Measurements from ENCODE around the gene HIC1. TPM values are rescaled to one million over a fixed set of nuclear protein-coding genes. Genes with fewer than 3 reads are reported as not detected.

The HIC1 gene
- total RNA-seq, 1 experiment from 2014 or later = 1.0 TPM

DNA sequence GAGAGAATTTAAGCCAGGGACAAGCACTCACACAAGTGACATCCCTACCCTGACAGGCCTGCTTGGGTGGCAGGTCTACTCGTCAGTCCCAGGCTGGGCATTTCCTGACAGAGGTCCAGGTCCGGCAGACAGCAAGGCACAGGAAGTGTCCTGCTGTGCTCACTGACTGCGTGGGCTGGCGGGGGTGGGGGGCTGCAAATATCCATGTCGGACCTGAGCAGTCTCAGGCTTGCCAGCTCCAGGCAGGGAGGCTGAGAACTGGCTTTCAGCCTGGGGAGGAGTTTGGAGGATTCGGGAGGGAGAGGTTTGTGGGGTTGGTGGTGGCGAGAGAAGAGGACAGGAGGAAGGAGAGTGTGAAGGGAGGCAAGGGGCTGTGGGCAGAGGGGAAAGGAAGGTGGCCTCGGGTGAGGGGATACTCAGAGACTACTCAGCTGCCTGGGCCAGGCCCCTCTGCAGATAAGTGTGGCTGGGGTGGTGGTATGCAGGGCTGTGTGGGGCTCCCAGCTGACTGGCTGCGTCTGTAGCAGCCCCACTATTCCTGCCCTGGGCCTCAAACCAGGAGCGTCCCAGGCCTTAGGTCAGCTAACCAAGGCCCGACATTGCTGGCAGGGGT, 7.8 kb downstream of the HIC1 start:
- TF ChIP-seq, protein P1, sequence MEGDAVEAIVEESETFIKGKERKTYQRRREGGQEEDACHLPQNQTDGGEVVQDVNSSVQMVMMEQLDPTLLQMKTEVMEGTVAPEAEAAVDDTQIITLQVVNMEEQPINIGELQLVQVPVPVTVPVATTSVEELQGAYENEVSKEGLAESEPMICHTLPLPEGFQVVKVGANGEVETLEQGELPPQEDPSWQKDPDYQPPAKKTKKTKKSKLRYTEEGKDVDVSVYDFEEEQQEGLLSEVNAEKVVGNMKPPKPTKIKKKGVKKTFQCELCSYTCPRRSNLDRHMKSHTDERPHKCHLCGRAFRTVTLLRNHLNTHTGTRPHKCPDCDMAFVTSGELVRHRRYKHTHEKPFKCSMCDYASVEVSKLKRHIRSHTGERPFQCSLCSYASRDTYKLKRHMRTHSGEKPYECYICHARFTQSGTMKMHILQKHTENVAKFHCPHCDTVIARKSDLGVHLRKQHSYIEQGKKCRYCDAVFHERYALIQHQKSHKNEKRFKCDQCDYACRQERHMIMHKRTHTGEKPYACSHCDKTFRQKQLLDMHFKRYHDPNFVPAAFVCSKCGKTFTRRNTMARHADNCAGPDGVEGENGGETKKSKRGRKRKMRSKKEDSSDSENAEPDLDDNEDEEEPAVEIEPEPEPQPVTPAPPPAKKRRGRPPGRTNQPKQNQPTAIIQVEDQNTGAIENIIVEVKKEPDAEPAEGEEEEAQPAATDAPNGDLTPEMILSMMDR (IDR thresholded peaks at IDR 0.05; ENCODE audit: unreplicated experiment) = no peak
- CTCF ChIA-PET = interaction anchor here (0.7 kb wide), 1 partner anchor 221 kb away, joined by 4 read pairs; no protein-coding TSS in a partner anchor
- POLR2A ChIA-PET = interaction anchor here (0.6 kb wide), 1 partner anchor 1784 kb away, joined by 3 read pairs; the partner anchor contains the start of gene NCBP3
- H3K36me3 Mint-ChIP-seq (ENCODE audit: insufficient read depth, unreplicated experiment) = no peaks in the 10 kb centered on the region
- no peak overlapping the region for H3K27ac Mint-ChIP-seq (ENCODE audit: low read depth, unreplicated experiment)
- no peak for DNase-seq (ENCODE audit: unreplicated experiment)
- H3K4me1 Mint-ChIP-seq (ENCODE audit: insufficient read depth, unreplicated experiment) = no peaks in the 10 kb centered on the region
- BruUV-seq (replicated peaks) = no TSS peak
- H3K9me3 Mint-ChIP-seq (ENCODE audit: unreplicated experiment) = no peaks in the 10 kb centered on the region
- no peaks in the 10 kb centered on the region for H3K27me3 Mint-ChIP-seq (ENCODE audit: insufficient read depth, unreplicated experiment)
- no peak overlapping the region for H3K4me3 Mint-ChIP-seq (ENCODE audit: unreplicated experiment)
- intact Hi-C loops (cut with micrococcal nuclease) = no loop called here

DNA sequence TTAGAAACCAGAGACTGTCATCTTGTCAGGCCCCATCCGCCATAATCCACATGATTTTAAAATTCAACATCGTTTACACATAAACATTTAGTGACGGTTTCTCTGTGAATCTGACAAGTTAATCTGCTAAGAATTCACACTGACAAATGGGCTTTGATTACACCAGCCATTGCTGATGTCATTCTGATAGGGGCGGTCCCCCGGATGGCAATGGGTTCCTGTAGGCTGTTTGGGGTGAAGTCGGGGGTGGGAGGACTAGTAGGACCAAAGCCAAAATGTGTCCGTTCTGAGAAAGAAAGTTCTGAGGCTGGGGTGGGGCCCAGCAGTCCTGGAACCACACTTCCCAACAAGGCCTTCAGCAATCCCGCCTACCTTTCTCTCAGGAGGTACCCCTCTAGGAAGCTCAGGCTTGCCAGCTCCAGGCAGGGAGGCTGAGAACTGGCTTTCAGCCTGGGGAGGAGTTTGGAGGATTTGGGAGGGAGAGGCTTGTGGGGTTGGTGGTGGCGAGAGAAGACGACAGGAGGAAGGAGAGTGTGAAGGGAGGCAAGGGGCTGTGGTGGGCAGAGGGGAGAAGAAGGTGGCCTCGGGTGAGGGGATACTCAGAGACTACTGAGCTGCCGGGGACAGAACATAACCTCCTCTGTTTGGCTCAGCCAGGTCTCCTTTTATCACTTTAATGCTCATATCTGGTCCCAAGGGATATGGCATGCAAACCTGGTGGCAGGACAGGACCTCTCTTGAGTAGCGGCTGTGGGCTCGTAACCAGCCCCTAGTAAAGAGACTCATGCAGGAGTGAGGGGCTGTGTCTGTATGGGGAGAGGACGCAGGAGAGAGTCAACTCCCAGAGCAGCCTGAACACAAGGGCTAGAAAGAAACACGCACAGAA, 8.6 kb downstream of the HIC1 start:
- CTCF ChIA-PET = interaction anchor here (0.6 to 2.8 kb wide), 3 partner anchors 9 to 341 kb away, joined by 5 to 13 read pairs (median 8); partner anchors contain the start of gene HIC1
- TF ChIP-seq, protein P1 (IDR thresholded peaks at IDR 0.05; ENCODE audit: unreplicated experiment) = no peak
- no TSS peak for BruUV-seq (replicated peaks)
- H3K27ac Mint-ChIP-seq (ENCODE audit: low read depth, unreplicated experiment) = no peak overlapping the region
- H3K36me3 Mint-ChIP-seq (ENCODE audit: insufficient read depth, unreplicated experiment) = no peaks in the 10 kb centered on the region
- POLR2A ChIA-PET = interaction anchor here (0.6 kb wide), 1 partner anchor 60 kb away, joined by 3 read pairs; no protein-coding TSS in a partner anchor
- DNase-seq (ENCODE audit: unreplicated experiment) = no peak
- H3K4me1 Mint-ChIP-seq (ENCODE audit: insufficient read depth, unreplicated experiment) = no peaks in the 10 kb centered on the region
- intact Hi-C loops (cut with micrococcal nuclease) = no loop called here
- no peaks in the 10 kb centered on the region for H3K27me3 Mint-ChIP-seq (ENCODE audit: insufficient read depth, unreplicated experiment)
- no peaks in the 10 kb centered on the region for H3K9me3 Mint-ChIP-seq (ENCODE audit: unreplicated experiment)
- H3K4me3 Mint-ChIP-seq (ENCODE audit: unreplicated experiment) = no peak overlapping the region

DNA sequence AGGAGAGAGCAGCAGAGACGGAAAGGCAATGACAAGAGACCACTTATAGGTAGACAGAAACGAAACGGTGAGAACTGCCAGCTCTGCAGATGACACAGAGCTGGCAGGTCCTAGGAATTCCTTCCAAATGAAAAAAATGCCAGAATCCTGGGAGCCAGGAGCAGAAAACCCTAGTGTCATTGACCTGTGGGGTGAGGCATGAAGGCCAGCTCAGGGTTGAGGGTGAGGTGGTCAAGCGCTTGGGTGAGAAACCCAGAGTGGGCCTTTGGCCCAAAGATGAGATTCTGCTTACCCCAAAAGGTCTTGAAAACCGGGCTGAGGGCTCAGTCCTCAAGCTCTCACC, 9.2 kb downstream of the HIC1 start:
- TF ChIP-seq, protein P1 (IDR thresholded peaks at IDR 0.05; ENCODE audit: unreplicated experiment) = no peak
- Mint-ChIP-seq H3K4me1 (ENCODE audit: insufficient read depth, unreplicated experiment) (no peaks in the 10 kb centered on the region), H3K27me3 (ENCODE audit: insufficient read depth, unreplicated experiment) (no peaks in the 10 kb centered on the region), H3K27ac (ENCODE audit: low read depth, unreplicated experiment) (no peak overlapping the region), H3K36me3 (ENCODE audit: insufficient read depth, unreplicated experiment) (no peaks in the 10 kb centered on the region), H3K9me3 (ENCODE audit: unreplicated experiment) (no peaks in the 10 kb centered on the region), H3K4me3 (ENCODE audit: unreplicated experiment) (no peak overlapping the region)
- POLR2A ChIA-PET = interaction anchor here (0.6 kb wide), 1 partner anchor 59 kb away, joined by 3 read pairs; no protein-coding TSS in a partner anchor
- no peak for DNase-seq (ENCODE audit: unreplicated experiment)
- intact Hi-C loops (cut with micrococcal nuclease) = no loop called here
- no TSS peak for BruUV-seq (replicated peaks)
- CTCF ChIA-PET = interaction anchor here (0.6 to 2.8 kb wide), 4 partner anchors 10 to 342 kb away, joined by 5 to 13 read pairs (median 7); partner anchors contain the start of gene HIC1

DNA sequence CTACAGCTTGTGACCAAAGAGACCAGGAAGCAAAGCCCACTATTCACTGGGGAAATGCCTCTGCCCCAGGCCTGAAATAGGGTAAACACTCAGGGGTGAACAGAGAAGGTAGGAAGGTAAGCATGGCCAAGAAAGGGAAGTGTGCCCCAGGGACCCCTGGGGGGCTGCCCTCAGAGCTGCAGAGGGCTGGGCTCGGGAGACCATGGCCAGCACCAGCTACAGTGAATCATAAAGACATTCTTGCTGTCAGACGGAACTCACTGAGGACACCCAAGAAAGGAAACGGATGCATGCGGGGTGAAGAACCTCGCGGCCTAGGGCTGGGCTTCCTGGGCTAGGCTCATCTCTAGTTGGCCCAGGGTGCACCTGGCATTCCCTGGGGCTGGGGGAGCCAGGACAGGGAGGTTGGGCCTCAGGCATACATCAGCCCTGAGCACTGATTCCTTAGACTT, 9.6 kb downstream of the HIC1 start:
- no peaks in the 10 kb centered on the region for H3K27me3 Mint-ChIP-seq (ENCODE audit: insufficient read depth, unreplicated experiment)
- no peaks in the 10 kb centered on the region for H3K9me3 Mint-ChIP-seq (ENCODE audit: unreplicated experiment)
- ChIA-PET CTCF (interaction anchor here (0.6 to 2.8 kb wide), 3 partner anchors 10 to 180 kb away, joined by 6 to 13 read pairs (median 8); partner anchors contain the start of gene HIC1), POLR2A (interaction anchor here (0.6 kb wide), 1 partner anchor 59 kb away, joined by 3 read pairs; no protein-coding TSS in a partner anchor)
- TF ChIP-seq, protein P1 (IDR thresholded peaks at IDR 0.05; ENCODE audit: unreplicated experiment) = no peak
- intact Hi-C loops (cut with micrococcal nuclease) = no loop called here
- no peaks in the 10 kb centered on the region for H3K36me3 Mint-ChIP-seq (ENCODE audit: insufficient read depth, unreplicated experiment)
- no peak for DNase-seq (ENCODE audit: unreplicated experiment)
- H3K27ac Mint-ChIP-seq (ENCODE audit: low read depth, unreplicated experiment) = peak overlapping the region; percentile 61
- H3K4me3 Mint-ChIP-seq (ENCODE audit: unreplicated experiment) = no peak overlapping the region
- BruUV-seq (replicated peaks) = no TSS peak
- H3K4me1 Mint-ChIP-seq (ENCODE audit: insufficient read depth, unreplicated experiment) = no peaks in the 10 kb centered on the region

Measured in MCF 10A (cell line).